COLO668 (cell line): Measurements from ENCODE around the gene NHLRC2.

Experiments
- DNase-seq: peaks from one replicate; lab custom pipeline; 2025; ENCODE audit not compliant: unreplicated experiment; lab: John Stamatoyannopoulos, UW

Gene NHLRC2

DNA sequence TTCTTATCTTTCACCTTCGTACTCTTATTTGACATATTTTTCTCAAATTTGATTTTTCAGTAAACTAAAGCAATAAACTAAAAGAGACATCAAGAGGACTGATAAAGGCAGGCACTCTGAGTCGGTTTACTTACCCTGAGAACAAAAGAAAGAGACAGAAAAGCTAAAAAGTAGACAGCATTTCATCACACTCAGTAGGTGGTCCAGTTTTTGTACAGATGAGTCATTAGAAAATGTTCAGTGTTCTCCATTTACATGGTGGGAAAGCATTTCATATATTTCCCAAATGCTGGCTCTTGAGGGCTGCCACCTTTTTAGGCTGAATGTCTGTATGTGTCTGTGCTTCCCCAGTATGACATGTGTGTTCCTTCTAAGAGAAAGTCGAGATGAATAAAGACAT lies 52.7 kb downstream of the NHLRC2 start:
- DNase-seq, result no peak

GRCh38 chr10:113908236-113908635 lies 53.8 kb downstream of the NHLRC2 start:
- DNase-seq, result no peak

- DNase-seq, result no peak
These were observed 56.7 kb downstream of the NHLRC2 start for GRCh38 chr10:113911113-113911512.

GRCh38 chr10:113911839-113912238 lies 57.4 kb downstream of the NHLRC2 start:
- DNase-seq, result no peak

DNA sequence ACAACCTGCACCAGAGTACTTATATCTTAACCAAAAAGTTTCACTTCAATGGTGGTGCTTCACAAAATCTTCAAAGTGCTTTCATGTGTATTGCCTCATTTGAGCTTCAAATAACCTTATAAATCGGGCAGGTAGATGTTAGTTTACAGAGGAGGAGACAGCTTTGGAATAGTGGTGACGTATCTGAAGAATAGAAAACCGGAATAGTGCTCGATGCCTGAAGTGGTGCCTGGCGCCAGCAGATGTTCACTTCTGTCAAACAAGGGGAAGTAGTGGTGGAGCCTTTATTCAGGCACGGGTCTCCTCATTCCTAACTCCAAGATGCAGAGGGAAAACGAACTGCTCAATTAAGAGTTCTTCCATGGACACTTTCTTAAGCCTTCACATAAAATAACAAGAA lies 58.1 kb downstream of the NHLRC2 start:
- no peak for DNase-seq

- DNase-seq, result no peak
These were observed 60.5 kb downstream of the NHLRC2 start for GRCh38 chr10:113914956-113915355.

GRCh38 chr10:113915540-113915939 lies 61.1 kb downstream of the NHLRC2 start:
- DNase-seq, result no peak

GRCh38 chr10:113916053-113916452 lies 61.6 kb downstream of the NHLRC2 start:
- DNase-seq, result no peak

GRCh38 chr10:113917636-113918035 lies 63.2 kb downstream of the NHLRC2 start:
- no peak for DNase-seq

DNA sequence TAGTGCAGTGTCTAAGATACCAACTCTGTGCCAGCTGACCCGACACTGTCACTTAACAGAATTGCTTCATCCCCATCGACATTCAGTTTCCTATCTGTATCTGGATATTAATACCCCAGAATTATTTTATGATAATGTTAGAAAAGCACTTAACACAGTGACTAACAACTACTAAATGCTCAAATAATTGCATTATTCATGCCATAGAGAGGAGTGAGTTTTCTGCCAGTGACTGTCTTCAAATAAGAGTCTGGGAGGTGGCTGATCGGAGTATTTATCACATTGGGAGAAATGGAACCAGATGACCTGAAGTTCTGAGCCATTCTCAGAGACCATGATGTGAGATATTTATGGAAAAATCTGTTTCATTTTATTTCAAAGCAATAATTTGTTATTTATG lies 65.7 kb downstream of the NHLRC2 start:
- no peak for DNase-seq

GRCh38 chr10:113920875-113921274 lies 66.4 kb downstream of the NHLRC2 start:
- no peak for DNase-seq

- DNase-seq, result no peak
These were observed 67.3 kb downstream of the NHLRC2 start for GRCh38 chr10:113921561-113922370.

DNA sequence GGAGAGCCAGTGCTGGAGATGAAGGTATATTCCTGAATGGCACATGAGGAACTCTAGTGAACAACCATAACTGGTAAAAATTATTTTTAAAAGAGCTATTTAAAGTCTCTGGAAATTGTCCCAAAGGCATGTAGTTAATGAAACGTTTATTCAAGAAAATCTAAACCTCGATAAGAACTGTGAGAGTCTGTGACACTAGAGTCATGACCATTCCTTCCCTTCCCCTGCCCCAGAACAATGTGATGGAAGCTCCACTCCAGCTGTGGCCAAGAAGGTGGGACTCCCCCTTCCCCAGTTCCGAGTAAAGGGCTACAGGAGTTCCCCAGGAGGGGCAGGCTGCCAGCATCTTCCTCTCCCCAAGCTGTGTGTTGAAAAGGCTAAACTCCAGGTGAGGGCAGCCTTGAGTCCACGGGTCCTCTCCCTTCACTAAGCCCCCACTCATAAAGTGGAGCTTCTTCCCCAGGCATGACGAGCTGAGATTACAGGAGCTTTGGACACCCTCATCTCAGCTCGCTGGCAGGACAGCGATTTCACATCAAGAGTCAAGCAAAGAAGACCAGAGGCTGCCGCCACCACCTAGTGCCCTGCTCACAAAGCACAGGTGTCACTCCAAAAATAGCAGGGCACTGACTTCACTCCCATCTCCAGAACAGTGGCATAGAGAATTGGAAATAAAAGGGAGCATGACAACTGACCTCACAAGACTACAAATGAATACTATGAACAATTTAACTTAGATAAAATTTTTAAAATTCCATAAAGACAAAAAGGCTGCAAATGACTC lies 68.5 kb downstream of the NHLRC2 start:
- no peak for DNase-seq

DNA sequence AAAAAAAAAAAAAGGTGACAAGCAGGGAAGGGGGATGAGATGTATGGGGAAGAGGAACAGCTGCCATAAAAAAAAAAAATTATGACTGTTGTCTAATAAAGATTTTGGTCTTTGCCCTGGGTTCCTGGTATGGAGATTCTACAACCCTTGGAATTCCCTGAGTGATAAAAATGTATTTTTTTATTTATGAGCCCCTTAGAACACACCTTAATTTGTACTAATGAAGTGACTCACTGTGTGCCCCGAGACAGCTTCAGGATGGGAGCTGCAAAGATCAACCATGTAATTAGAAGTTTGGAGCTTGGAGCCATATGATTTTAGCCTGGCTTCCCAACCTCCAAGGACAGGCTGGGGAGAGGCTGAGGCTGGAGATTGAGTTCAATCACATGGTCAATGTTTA lies 69.7 kb downstream of the NHLRC2 start:
- DNase-seq, result no peak

- DNase-seq, result no peak
These were observed 70.2 kb downstream of the NHLRC2 start for GRCh38 chr10:113924664-113925063.

DNA sequence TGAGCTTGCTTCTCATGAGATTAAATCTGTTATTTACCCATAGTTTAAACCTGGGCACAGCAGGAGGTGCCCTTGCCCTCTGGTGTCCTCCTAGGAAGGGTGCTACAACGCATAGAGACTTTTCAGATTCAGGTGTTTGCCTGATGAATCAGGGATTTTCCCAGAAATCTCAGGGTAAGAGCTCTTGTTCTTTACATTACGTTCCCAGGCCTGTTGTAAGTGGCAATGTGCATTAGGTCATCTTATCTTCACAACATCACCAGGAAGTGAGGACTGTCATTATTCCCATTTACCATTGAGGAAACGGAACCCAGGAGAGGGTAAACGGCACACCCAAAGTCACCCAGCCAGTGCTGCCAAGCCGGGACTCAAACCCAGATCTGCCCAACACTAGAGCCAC lies 73.0 kb downstream of the NHLRC2 start:
- no peak for DNase-seq

DNA sequence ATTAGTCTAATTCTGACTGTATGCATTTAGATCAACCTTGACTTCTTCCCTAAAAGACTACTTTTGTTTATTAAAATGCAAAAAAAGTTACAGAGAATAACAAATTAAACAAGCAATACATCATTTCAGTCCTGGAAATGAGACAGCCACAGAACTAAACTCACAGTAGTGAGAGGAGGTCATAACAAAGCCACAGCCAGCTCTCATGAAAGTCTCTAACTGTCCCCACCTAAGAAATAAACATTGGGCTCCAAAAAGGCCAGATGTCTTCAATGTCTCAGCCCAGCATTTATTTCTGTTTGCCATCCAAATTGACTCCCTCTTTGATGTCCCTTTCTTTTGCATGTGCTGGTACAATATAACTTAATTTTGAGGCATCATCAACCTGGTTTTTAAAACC lies 74.4 kb downstream of the NHLRC2 start:
- no peak for DNase-seq

GRCh38 chr10:113929522-113929921 lies 75.1 kb downstream of the NHLRC2 start:
- no peak for DNase-seq

DNA sequence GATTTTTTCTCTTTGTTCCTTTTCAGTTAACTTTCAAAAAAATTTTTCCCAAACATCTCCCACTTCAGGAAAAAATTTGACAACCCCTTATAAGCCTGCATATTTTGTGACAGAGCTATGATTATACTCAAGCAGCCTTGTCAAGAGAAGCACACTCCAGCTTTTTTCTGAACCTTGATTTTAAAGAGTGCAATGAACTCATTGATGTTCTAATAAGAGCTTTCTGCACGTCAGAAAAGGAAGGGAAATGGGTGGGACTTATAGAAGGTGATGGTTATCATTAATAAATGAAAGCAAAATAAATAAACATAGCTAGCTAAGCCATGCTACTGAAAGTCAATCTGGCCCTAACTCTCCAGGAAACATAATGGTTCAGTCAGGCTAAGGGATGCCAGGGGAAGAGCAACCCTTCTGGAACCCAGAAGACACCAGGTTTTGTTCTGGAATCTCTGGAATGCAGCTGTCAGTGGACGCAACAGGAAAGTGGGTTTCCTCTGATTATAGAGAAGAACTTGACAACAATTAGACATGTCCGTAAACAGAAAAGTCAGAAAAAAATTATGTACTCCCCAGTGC lies 76.1 kb downstream of the NHLRC2 start:
- no peak for DNase-seq

GRCh38 chr10:113932854-113933253 lies 78.4 kb downstream of the NHLRC2 start:
- no peak for DNase-seq

DNA sequence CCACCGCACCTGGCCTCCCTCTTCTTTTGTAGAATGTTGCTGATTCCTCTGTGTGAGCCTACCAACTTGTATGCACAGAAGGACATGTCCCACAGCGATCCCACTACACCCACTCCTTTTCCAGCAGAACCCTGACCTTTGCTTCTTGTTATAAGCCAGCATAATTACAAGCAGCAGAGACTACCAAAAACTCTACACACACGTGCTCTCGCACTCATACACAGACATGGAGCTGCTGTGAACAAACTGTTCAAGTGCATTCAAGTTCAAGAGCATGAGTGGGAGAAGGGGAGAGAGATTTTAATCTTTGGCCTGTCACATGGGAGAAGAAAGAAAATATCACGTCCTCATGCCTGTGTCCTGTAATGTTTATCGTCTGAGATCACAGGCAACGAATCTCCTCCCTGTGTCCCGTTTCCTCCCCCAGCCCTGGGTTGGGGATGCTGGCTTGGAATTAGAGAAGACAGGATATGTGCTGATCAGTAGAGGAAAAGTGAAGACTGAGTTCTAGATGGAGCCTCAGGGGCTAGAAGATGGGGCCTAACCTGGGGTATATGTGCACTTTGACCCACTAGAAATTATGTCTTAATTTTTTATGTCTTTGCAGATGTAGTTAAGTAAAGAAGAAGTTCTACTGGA lies 79.6 kb downstream of the NHLRC2 start:
- DNase-seq, result no peak

GRCh38 chr10:113937258-113937657 lies 82.8 kb downstream of the NHLRC2 start:
- DNase-seq, result no peak
